ENCODE results near the gene HDAC6.

HDAC6 gene

GRCh38 chrX:48823053-48823452 lies 21.2 kb downstream of the HDAC6 start:
- no peak for TF ChIP-seq CTCF (IDR thresholded peaks at IDR 0.05; ENCODE audit: insufficient read depth, low read depth, low read length, missing control alignments)
- DNase-seq (ENCODE audit: low read depth) = no peak
- H3K4me3 ChIP-seq (ENCODE audit: low read length) = no peak overlapping the region

- no peak for DNase-seq (ENCODE audit: low read depth)
- H3K4me3 ChIP-seq (ENCODE audit: low read length) = no peak overlapping the region
- TF ChIP-seq CTCF (IDR thresholded peaks at IDR 0.05; ENCODE audit: insufficient read depth, low read depth, low read length, missing control alignments) = no peak
Observed at GRCh38 chrX:48824066-48824465, 22.2 kb downstream of the HDAC6 start.

- TF ChIP-seq CTCF (IDR thresholded peaks at IDR 0.05; ENCODE audit: insufficient read depth, low read depth, low read length, missing control alignments) = no peak
- no peak for DNase-seq (ENCODE audit: low read depth)
- H3K4me3 ChIP-seq (ENCODE audit: low read length) = no peak within 1 kb of the TSS
Observed at GRCh38 chrX:48826135-48826875, 24.4 kb downstream of the HDAC6 start, which contains the start of gene ERAS. Gene ERAS (plus strand): TSS chrX:48826513. CDS start chrX:48829124, 2,611 bp downstream.

GRCh38 chrX:48826876-48827653 lies 25.2 kb downstream of the HDAC6 start:
- TF ChIP-seq CTCF (IDR thresholded peaks at IDR 0.05; ENCODE audit: insufficient read depth, low read depth, low read length, missing control alignments) = no peak
- DNase-seq (ENCODE audit: low read depth) = no peak
- no peak overlapping the region for H3K4me3 ChIP-seq (ENCODE audit: low read length)

GRCh38 chrX:48827654-48827968 lies 25.7 kb downstream of the HDAC6 start:
- H3K4me3 ChIP-seq (ENCODE audit: low read length) = no peak overlapping the region
- TF ChIP-seq CTCF (IDR thresholded peaks at IDR 0.05; ENCODE audit: insufficient read depth, low read depth, low read length, missing control alignments) = no peak
- DNase-seq (ENCODE audit: low read depth) = no peak

GRCh38 chrX:48829016-48829735 lies 27.3 kb downstream of the HDAC6 start:
- no peak for DNase-seq (ENCODE audit: low read depth)
- no peak overlapping the region for H3K4me3 ChIP-seq (ENCODE audit: low read length)
- no peak for TF ChIP-seq CTCF (IDR thresholded peaks at IDR 0.05; ENCODE audit: insufficient read depth, low read depth, low read length, missing control alignments)

Measured in epithelial cell of esophagus (primary cell).